Stimulated activated CD4-positive, alpha-beta T cell treated with anti-CD3 and anti-CD28 coated beads, Interleukin-15, amount 100 ng/mL, for 24 hours (primary cell): ENCODE results near the gene ABCC1.
"Not testable (repeated sequence)": the region's sequence is repeated elsewhere in the genome, so short reads cannot be mapped to it uniquely, and the experiment has no call there.

ENCODE experiments used
- DNase-seq: peaks from one replicate; pipeline ENCODE4 v3.0.0-alpha.2; 2020

ABCC1 gene

GRCh38 chr16:16146380-16147315 is 197.2 kb downstream of the ABCC1 start:
- no peak for DNase-seq

- DNase-seq = no peak
Observed at GRCh38 chr16:16147316-16147999, 198.0 kb downstream of the ABCC1 start.

GRCh38 chr16:16148000-16148599 is 198.7 kb downstream of the ABCC1 start:
- DNase-seq = not testable (repeated sequence)

- DNase-seq = no peak
Observed at GRCh38 chr16:16148755-16149154, 199.3 kb downstream of the ABCC1 start.

GRCh38 chr16:16149710-16150116 is 200.3 kb downstream of the ABCC1 start:
- DNase-seq = no peak

- no peak for DNase-seq
Observed at GRCh38 chr16:16150117-16150877, 200.9 kb downstream of the ABCC1 start.

- no peak for DNase-seq
Observed at GRCh38 chr16:16150878-16151152, 201.4 kb downstream of the ABCC1 start.

GRCh38 chr16:16151315-16151714 is 201.9 kb downstream of the ABCC1 start:
- no peak for DNase-seq

GRCh38 chr16:16153000-16153399 is 203.6 kb downstream of the ABCC1 start:
- DNase-seq = not testable (repeated sequence)

- DNase-seq = no peak
Observed at GRCh38 chr16:16154281-16154951, 205.0 kb downstream of the ABCC1 start.

GRCh38 chr16:16155234-16155633 is 205.8 kb downstream of the ABCC1 start:
- no peak for DNase-seq

GRCh38 chr16:16157166-16157565 is 207.8 kb downstream of the ABCC1 start:
- DNase-seq = no peak

GRCh38 chr16:16158082-16158658 is 208.8 kb downstream of the ABCC1 start:
- DNase-seq = no peak

- DNase-seq = no peak
Observed at GRCh38 chr16:16158741-16159374, 209.4 kb downstream of the ABCC1 start.

- no peak for DNase-seq
Observed at GRCh38 chr16:16159662-16160061, 210.2 kb downstream of the ABCC1 start.

GRCh38 chr16:16161319-16161718 is 211.9 kb downstream of the ABCC1 start:
- no peak for DNase-seq

GRCh38 chr16:16161840-16162239 is 212.4 kb downstream of the ABCC1 start:
- DNase-seq = not testable (repeated sequence)

- DNase-seq = peak; percentile 30
Observed at GRCh38 chr16:16162591-16162990, 213.2 kb downstream of the ABCC1 start.

GRCh38 chr16:16163109-16163508 is 213.7 kb downstream of the ABCC1 start:
- DNase-seq = no peak

- DNase-seq = no peak
Observed at GRCh38 chr16:16163571-16163970, 214.2 kb downstream of the ABCC1 start.

GRCh38 chr16:16164243-16164642 is 214.8 kb downstream of the ABCC1 start:
- no peak for DNase-seq

- DNase-seq = no peak
Observed at GRCh38 chr16:16166085-16166484, 216.7 kb downstream of the ABCC1 start.
